GM23338 (cell line): ENCODE results near the gene PFKFB3. TPM values are rescaled to one million over a fixed set of nuclear protein-coding genes. Genes with fewer than 3 reads are reported as not detected.

Experiments used
- ATAC-seq: fragments of 200-7000 bp; cut with Tn5 transposase; 3 replicates; pipeline ENCODE4 v1.9.1; 2020
- DNase-seq: peaks from one replicate; pipeline ENCODE4 v3.0.0-alpha.2; 2015; ENCODE audit warnings: low spot score
- H2AFZ ChIP-seq: fragments of 200-600 bp; sonication (generic); 2 replicates; pipeline ENCODE4 v1.8.0; 2016; ENCODE audit warnings: antibody characterized with exemption, mild to moderate bottlenecking, moderate library complexity
- H3F3A ChIP-seq: fragments of 200-600 bp; sonication (generic); replicated peaks from 2 replicates; pipeline ENCODE4 v1.8.0; 2017; ENCODE audit warnings: antibody characterized with exemption, mixed run types, low read depth
- H3K27ac ChIP-seq: fragments of 200-600 bp; sonication (generic); 2 replicates; pipeline ENCODE4 v1.6.1; 2016; ENCODE audit warnings: low read depth
- H3K27me3 ChIP-seq: fragments of 200-600 bp; sonication (generic); 2 replicates; pipeline ENCODE4 v1.8.0; 2016; ENCODE audit warnings: mild to moderate bottlenecking, mixed run types, moderate library complexity; ENCODE audit not compliant: insufficient read depth
- H3K36me3 ChIP-seq: fragments of 200-600 bp; sonication (generic); 2 replicates; pipeline ENCODE4 v1.8.0; 2016; ENCODE audit warnings: mild to moderate bottlenecking; ENCODE audit not compliant: insufficient read depth
- H3K4me1 ChIP-seq: fragments of 200-600 bp; sonication (generic); 2 replicates; pipeline ENCODE4 v1.8.0; 2016; ENCODE audit warnings: mild to moderate bottlenecking, moderate library complexity; ENCODE audit not compliant: insufficient read depth
- H3K4me2 ChIP-seq: fragments of 200-600 bp; sonication (generic); 2 replicates; pipeline ENCODE4 v1.7.1; 2017; ENCODE audit warnings: mixed run types
- H3K4me3 ChIP-seq: fragments of 200-600 bp; sonication (generic); 2 replicates; pipeline ENCODE4 v1.6.1; 2016; ENCODE audit warnings: mixed run types
- H3K79me2 ChIP-seq: fragments of 200-600 bp; sonication (generic); replicated peaks from 2 replicates; pipeline ENCODE4 v1.8.0; 2017; ENCODE audit warnings: mild to moderate bottlenecking; ENCODE audit not compliant: insufficient read depth
- H3K9me2 ChIP-seq: fragments of 200-600 bp; sonication (generic); 2 replicates; pipeline ENCODE4 v1.8.0; 2017; ENCODE audit not compliant: insufficient read depth
- H4K20me1 ChIP-seq: fragments of 200-600 bp; sonication (generic); replicated peaks from 2 replicates; pipeline ENCODE4 v1.8.0; 2017; ENCODE audit warnings: mild to moderate bottlenecking; ENCODE audit not compliant: insufficient read depth
- H3K27ac Mint-ChIP-seq: 2 replicates; pipeline ENCODE4 v1.8.0; 2020; ENCODE audit warnings: inconsistent platforms, mild to moderate bottlenecking, moderate library complexity, mixed read lengths
- H3K27me3 Mint-ChIP-seq: 3 replicates; pipeline ENCODE4 v1.8.0; 2022; ENCODE audit warnings: low read depth, mild to moderate bottlenecking, moderate library complexity, mixed read lengths, inconsistent platforms; ENCODE audit not compliant: insufficient read depth, poor library complexity
- H3K36me3 Mint-ChIP-seq: 3 replicates; pipeline ENCODE4 v1.8.0; 2021; ENCODE audit warnings: low read depth, mild to moderate bottlenecking, inconsistent platforms, moderate library complexity, mixed read lengths
- H3K4me1 Mint-ChIP-seq: 3 replicates; pipeline ENCODE4 v1.8.0; 2020; ENCODE audit warnings: mild to moderate bottlenecking, inconsistent platforms, mixed read lengths
- H3K4me3 Mint-ChIP-seq: 3 replicates; pipeline ENCODE4 v1.8.0; 2021; ENCODE audit warnings: moderate library complexity, mild to moderate bottlenecking, inconsistent platforms, mixed read lengths
- H3K9me3 Mint-ChIP-seq: 3 replicates; pipeline ENCODE4 v1.8.0; 2020; ENCODE audit warnings: moderate library complexity, mild to moderate bottlenecking, inconsistent platforms, mixed read lengths
- CREB1 ChIP-seq: fragments of 250-450 bp; sonication (Bioruptor Pico); IDR thresholded peaks from 2 replicates; pipeline ENCODE4 v1.5.0; 2020; ENCODE audit warnings: low read depth, mild to moderate bottlenecking, moderate library complexity
- EZH2 ChIP-seq: fragments of 200-600 bp; sonication (generic); IDR thresholded peaks from one replicate; pipeline ENCODE4 v1.8.0; 2017; ENCODE audit warnings: antibody characterized with exemption, mild to moderate bottlenecking, low read depth; ENCODE audit not compliant: unreplicated experiment
- EZH2phosphoT487 ChIP-seq: fragments of 200-600 bp; sonication (generic); IDR thresholded peaks from one replicate; pipeline ENCODE4 v1.8.1; 2018; ENCODE audit warnings: antibody characterized with exemption; ENCODE audit not compliant: unreplicated experiment
- JUNB ChIP-seq: IDR thresholded peaks from one replicate; pipeline ENCODE4 v1.6.1; 2016; ENCODE audit warnings: antibody characterized with exemption; ENCODE audit not compliant: unreplicated experiment
- NANOG ChIP-seq: IDR thresholded peaks from 2 replicates; pipeline ENCODE4 v1.6.1; 2016; ENCODE audit warnings: antibody characterized with exemption, borderline replicate concordance
- POLR2AphosphoS5 ChIP-seq: IDR thresholded peaks from 2 replicates; pipeline ENCODE4 v1.6.1; 2016; ENCODE audit warnings: antibody characterized with exemption, low read depth
- STAT1 ChIP-seq: IDR thresholded peaks from one replicate; pipeline ENCODE4 v1.6.1; 2016; ENCODE audit warnings: antibody characterized with exemption; ENCODE audit not compliant: unreplicated experiment
- ZNF114 ChIP-seq: fragments of 250-450 bp; sonication (Bioruptor Pico); IDR thresholded peaks from 2 replicates; pipeline ENCODE4 v1.5.0; 2020; ENCODE audit warnings: mild to moderate bottlenecking, moderate library complexity
- ZNF331 ChIP-seq: fragments of 250-450 bp; sonication (Bioruptor Pico); IDR thresholded peaks from 2 replicates; pipeline ENCODE4 v1.5.0; 2020; ENCODE audit warnings: low read depth, mild to moderate bottlenecking, moderate library complexity
- polyA plus RNA-seq: library from polyadenylated mRNA; unstranded; fragments of >200 nt; fragmentation: Nextera tagmentation; extraction: Ambion mirVana; gene quantifications from 2 replicates; pipeline ENCODE4 v1.2.1, GENCODE V29; 2016
- total RNA-seq: library from RNA; depleted of rRNA; stranded (reverse); fragments of >200 nt; shearing (Covaris generic); gene quantifications from 2 replicates; pipeline ENCODE4 v1.2.3, GENCODE V29; 2014
- TF ChIP-seq, protein P1 (sequence below): IDR thresholded peaks from one replicate; pipeline ENCODE4 v1.6.1; 2018; ENCODE audit warnings: antibody characterized with exemption; ENCODE audit not compliant: unreplicated experiment
- TF ChIP-seq, protein P2 (sequence below): IDR thresholded peaks from 2 replicates; pipeline ENCODE4 v1.6.1; 2016; ENCODE audit warnings: antibody characterized with exemption
- TF ChIP-seq, protein P3 (sequence below): fragments of 250-450 bp; sonication (Bioruptor Pico); IDR thresholded peaks from 2 replicates; pipeline ENCODE4 v1.5.0; 2020; ENCODE audit warnings: mild to moderate bottlenecking, moderate library complexity
- TF ChIP-seq, protein P4 (sequence below), 2 experiments: fragments of 200-600 bp in 1 of 2; sonication (generic) in 1 of 2; conservative IDR thresholded peaks; 2 replicates each; pipeline versions ENCODE4 v1.5.1 to v1.6.1; 2016 to 2017; ENCODE audit warnings: antibody characterized with exemption in 2 of 2, low read depth in 2 of 2, mild to moderate bottlenecking in 2 of 2, moderate library complexity in 1 of 2

PFKFB3 gene
- total and polyA plus RNA-seq, 2 experiments from 2014 or later: 9.5 to 26.8 TPM

- H3K9me3 Mint-ChIP-seq: peaks cover 41% of the 10 kb centered on the region
Observed at GRCh38 chr10:6259153-6259552, 56.4 kb downstream of the PFKFB3 start.

More at GRCh38 chr10:6259153-6259552, 56.4 kb downstream of the PFKFB3 start:
- peaks cover 7% of the 10 kb centered on the region for H3K27me3 Mint-ChIP-seq
- no peaks in the 10 kb centered on the region for H3K79me2 ChIP-seq
- TF ChIP-seq, protein P1, sequence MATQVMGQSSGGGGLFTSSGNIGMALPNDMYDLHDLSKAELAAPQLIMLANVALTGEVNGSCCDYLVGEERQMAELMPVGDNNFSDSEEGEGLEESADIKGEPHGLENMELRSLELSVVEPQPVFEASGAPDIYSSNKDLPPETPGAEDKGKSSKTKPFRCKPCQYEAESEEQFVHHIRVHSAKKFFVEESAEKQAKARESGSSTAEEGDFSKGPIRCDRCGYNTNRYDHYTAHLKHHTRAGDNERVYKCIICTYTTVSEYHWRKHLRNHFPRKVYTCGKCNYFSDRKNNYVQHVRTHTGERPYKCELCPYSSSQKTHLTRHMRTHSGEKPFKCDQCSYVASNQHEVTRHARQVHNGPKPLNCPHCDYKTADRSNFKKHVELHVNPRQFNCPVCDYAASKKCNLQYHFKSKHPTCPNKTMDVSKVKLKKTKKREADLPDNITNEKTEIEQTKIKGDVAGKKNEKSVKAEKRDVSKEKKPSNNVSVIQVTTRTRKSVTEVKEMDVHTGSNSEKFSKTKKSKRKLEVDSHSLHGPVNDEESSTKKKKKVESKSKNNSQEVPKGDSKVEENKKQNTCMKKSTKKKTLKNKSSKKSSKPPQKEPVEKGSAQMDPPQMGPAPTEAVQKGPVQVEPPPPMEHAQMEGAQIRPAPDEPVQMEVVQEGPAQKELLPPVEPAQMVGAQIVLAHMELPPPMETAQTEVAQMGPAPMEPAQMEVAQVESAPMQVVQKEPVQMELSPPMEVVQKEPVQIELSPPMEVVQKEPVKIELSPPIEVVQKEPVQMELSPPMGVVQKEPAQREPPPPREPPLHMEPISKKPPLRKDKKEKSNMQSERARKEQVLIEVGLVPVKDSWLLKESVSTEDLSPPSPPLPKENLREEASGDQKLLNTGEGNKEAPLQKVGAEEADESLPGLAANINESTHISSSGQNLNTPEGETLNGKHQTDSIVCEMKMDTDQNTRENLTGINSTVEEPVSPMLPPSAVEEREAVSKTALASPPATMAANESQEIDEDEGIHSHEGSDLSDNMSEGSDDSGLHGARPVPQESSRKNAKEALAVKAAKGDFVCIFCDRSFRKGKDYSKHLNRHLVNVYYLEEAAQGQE: no peak
- TF ChIP-seq JUNB (no peak), STAT1 (no peak), EZH2 (no peak), NANOG (no peak), POLR2AphosphoS5 (no peak), CREB1 (no peak), EZH2phosphoT487 (no peak), ZNF331 (no peak), ZNF114 (CRISPR knock-in tag) (no peak)
- TF ChIP-seq, protein P2, sequence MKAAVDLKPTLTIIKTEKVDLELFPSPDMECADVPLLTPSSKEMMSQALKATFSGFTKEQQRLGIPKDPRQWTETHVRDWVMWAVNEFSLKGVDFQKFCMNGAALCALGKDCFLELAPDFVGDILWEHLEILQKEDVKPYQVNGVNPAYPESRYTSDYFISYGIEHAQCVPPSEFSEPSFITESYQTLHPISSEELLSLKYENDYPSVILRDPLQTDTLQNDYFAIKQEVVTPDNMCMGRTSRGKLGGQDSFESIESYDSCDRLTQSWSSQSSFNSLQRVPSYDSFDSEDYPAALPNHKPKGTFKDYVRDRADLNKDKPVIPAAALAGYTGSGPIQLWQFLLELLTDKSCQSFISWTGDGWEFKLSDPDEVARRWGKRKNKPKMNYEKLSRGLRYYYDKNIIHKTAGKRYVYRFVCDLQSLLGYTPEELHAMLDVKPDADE: no peak
- TF ChIP-seq, protein P3, sequence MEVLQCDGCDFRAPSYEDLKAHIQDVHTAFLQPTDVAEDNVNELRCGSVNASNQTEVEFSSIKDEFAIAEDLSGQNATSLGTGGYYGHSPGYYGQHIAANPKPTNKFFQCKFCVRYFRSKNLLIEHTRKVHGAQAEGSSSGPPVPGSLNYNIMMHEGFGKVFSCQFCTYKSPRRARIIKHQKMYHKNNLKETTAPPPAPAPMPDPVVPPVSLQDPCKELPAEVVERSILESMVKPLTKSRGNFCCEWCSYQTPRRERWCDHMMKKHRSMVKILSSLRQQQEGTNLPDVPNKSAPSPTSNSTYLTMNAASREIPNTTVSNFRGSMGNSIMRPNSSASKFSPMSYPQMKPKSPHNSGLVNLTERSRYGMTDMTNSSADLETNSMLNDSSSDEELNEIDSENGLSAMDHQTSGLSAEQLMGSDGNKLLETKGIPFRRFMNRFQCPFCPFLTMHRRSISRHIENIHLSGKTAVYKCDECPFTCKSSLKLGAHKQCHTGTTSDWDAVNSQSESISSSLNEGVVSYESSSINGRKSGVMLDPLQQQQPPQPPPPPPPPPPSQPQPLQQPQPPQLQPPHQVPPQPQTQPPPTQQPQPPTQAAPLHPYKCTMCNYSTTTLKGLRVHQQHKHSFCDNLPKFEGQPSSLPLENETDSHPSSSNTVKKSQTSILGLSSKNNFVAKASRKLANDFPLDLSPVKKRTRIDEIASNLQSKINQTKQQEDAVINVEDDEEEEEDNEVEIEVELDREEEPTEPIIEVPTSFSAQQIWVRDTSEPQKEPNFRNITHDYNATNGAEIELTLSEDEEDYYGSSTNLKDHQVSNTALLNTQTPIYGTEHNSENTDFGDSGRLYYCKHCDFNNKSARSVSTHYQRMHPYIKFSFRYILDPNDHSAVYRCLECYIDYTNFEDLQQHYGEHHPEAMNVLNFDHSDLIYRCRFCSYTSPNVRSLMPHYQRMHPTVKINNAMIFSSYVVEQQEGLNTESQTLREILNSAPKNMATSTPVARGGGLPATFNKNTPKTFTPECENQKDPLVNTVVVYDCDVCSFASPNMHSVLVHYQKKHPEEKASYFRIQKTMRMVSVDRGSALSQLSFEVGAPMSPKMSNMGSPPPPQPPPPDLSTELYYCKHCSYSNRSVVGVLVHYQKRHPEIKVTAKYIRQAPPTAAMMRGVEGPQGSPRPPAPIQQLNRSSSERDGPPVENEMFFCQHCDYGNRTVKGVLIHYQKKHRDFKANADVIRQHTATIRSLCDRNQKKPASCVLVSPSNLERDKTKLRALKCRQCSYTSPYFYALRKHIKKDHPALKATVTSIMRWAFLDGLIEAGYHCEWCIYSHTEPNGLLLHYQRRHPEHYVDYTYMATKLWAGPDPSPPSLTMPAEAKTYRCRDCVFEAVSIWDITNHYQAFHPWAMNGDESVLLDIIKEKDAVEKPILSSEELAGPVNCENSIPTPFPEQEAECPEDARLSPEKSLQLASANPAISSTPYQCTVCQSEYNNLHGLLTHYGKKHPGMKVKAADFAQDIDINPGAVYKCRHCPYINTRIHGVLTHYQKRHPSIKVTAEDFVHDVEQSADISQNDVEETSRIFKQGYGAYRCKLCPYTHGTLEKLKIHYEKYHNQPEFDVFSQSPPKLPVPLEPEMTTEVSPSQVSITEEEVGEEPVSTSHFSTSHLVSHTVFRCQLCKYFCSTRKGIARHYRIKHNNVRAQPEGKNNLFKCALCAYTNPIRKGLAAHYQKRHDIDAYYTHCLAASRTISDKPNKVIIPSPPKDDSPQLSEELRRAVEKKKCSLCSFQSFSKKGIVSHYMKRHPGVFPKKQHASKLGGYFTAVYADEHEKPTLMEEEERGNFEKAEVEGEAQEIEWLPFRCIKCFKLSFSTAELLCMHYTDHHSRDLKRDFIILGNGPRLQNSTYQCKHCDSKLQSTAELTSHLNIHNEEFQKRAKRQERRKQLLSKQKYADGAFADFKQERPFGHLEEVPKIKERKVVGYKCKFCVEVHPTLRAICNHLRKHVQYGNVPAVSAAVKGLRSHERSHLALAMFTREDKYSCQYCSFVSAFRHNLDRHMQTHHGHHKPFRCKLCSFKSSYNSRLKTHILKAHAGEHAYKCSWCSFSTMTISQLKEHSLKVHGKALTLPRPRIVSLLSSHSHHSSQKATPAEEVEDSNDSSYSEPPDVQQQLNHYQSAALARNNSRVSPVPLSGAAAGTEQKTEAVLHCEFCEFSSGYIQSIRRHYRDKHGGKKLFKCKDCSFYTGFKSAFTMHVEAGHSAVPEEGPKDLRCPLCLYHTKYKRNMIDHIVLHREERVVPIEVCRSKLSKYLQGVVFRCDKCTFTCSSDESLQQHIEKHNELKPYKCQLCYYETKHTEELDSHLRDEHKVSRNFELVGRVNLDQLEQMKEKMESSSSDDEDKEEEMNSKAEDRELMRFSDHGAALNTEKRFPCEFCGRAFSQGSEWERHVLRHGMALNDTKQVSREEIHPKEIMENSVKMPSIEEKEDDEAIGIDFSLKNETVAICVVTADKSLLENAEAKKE (CRISPR knock-in tag): no peak
- TF ChIP-seq, protein P4, sequence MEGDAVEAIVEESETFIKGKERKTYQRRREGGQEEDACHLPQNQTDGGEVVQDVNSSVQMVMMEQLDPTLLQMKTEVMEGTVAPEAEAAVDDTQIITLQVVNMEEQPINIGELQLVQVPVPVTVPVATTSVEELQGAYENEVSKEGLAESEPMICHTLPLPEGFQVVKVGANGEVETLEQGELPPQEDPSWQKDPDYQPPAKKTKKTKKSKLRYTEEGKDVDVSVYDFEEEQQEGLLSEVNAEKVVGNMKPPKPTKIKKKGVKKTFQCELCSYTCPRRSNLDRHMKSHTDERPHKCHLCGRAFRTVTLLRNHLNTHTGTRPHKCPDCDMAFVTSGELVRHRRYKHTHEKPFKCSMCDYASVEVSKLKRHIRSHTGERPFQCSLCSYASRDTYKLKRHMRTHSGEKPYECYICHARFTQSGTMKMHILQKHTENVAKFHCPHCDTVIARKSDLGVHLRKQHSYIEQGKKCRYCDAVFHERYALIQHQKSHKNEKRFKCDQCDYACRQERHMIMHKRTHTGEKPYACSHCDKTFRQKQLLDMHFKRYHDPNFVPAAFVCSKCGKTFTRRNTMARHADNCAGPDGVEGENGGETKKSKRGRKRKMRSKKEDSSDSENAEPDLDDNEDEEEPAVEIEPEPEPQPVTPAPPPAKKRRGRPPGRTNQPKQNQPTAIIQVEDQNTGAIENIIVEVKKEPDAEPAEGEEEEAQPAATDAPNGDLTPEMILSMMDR (conservative IDR thresholded peaks at IDR 0.05; ENCODE audit: low read depth in 2 of 2): no peak
- no peak overlapping the region for H3K4me3 ChIP-seq
- no peaks in the 10 kb centered on the region for H3K36me3 ChIP-seq
- no peaks in the 10 kb centered on the region for H4K20me1 ChIP-seq
- ATAC-seq (no peak), DNase-seq (no peak)
- H3K27ac Mint-ChIP-seq: no peak overlapping the region
- no peaks in the 10 kb centered on the region for H3K4me1 ChIP-seq
- H3K4me3 Mint-ChIP-seq: no peak overlapping the region
- H3F3A ChIP-seq: no peaks in the 10 kb centered on the region
- H3K27ac ChIP-seq: no peak overlapping the region
- H3K36me3 Mint-ChIP-seq: peaks cover 11% of the 10 kb centered on the region
- no peak overlapping the region for H2AFZ ChIP-seq
- H3K4me2 ChIP-seq: no peak overlapping the region
- H3K27me3 ChIP-seq: no peaks in the 10 kb centered on the region
- H3K9me2 ChIP-seq: no peaks in the 10 kb centered on the region
- H3K4me1 Mint-ChIP-seq: no peaks in the 10 kb centered on the region
